SK-N-SH (cell line): ENCODE results near the gene XIRP2. TPM values are rescaled to one million over a fixed set of nuclear protein-coding genes. Genes with fewer than 3 reads are reported as not detected.

Experiments used
- CTCF ChIA-PET: fragments of 300-600, 350-600 bp; formaldehyde crosslinking; extraction: SDS; loops from one replicate; lab custom pipeline; 2021; lab: Yijun Ruan, JAX
- POLR2A ChIA-PET: fragments of 350-600 bp; sonication (Branson Sonifier 250); formaldehyde crosslinking; extraction: SDS; loops from one replicate; lab custom pipeline; 2020; ENCODE audit warnings: antibody characterized with exemption, inconsistent platforms; lab: Yijun Ruan, JAX
- DNase-seq: peaks from one replicate; pipeline ENCODE4 v3.0.0; 2012
- H2AFZ ChIP-seq: fragments of 200-600 bp; sonication (generic); 2 replicates; pipeline ENCODE4 v1.8.1; 2016; ENCODE audit warnings: antibody characterized with exemption, mild to moderate bottlenecking, low read depth
- H3F3A ChIP-seq: fragments of 200-600 bp; sonication (generic); replicated peaks from 2 replicates; pipeline ENCODE3; 2016; ENCODE audit warnings: antibody characterized with exemption, mild to moderate bottlenecking; ENCODE audit not compliant: insufficient read depth
- H3K27ac ChIP-seq, 2 experiments: fragments of 200-500 bp in 1 of 2; fragments of 200-600 bp in 1 of 2; sonication (Bioruptor generic) in 1 of 2; sonication (generic), shearing (Covaris generic) in 1 of 2; 2 replicates each; pipeline versions ENCODE4 v1.5.1 to v1.6.1; 2014 to 2016; ENCODE audit warnings: low read depth in 2 of 2, inconsistent platforms in 1 of 2, low read length in 1 of 2, mild to moderate bottlenecking in 1 of 2, mixed read lengths in 1 of 2
- H3K27me3 ChIP-seq: fragments of 200-600 bp; sonication (generic), shearing (Covaris generic); 2 replicates; pipeline ENCODE4 v1.6.1; 2016; ENCODE audit warnings: mixed run types; ENCODE audit not compliant: insufficient read depth
- H3K36me3 ChIP-seq, 2 experiments: fragments of 200-500 bp in 1 of 2; fragments of 200-600 bp in 1 of 2; sonication (Bioruptor generic) in 1 of 2; sonication (generic) in 1 of 2; replicated peaks in 1 of 2; 2 replicates each; pipeline versions ENCODE3 to v1.5.1; 2014 to 2016; ENCODE audit warnings: low read length in 1 of 2, mild to moderate bottlenecking in 1 of 2; ENCODE audit not compliant: insufficient read depth in 2 of 2, control insufficient read depth in 1 of 2
- H3K4me1 ChIP-seq, 2 experiments: fragments of 200-500 bp in 1 of 2; fragments of 200-600 bp in 1 of 2; sonication (Bioruptor generic) in 1 of 2; sonication (generic), shearing (Covaris generic) in 1 of 2; 2 replicates each; pipeline versions ENCODE4 v1.5.1 to v1.6.1; 2014 to 2016; ENCODE audit warnings: low read depth in 1 of 2, low read length in 1 of 2, mixed run types in 1 of 2; ENCODE audit not compliant: insufficient read depth in 2 of 2, control insufficient read depth in 1 of 2
- H3K4me2 ChIP-seq: fragments of 200-600 bp; sonication (generic), shearing (Covaris generic); 2 replicates; pipeline ENCODE4 v1.6.1; 2017; ENCODE audit warnings: mixed run types
- H3K4me3 ChIP-seq, 2 experiments: fragments of 200-500 bp in 1 of 2; fragments of 200-600 bp in 1 of 2; sonication (Bioruptor generic) in 1 of 2; sonication (generic), shearing (Covaris generic) in 1 of 2; 2 replicates each; pipeline versions ENCODE4 v1.5.1 to v1.8.1; 2014 to 2016; ENCODE audit warnings: low read depth in 2 of 2, inconsistent platforms in 1 of 2, low read length in 1 of 2, mild to moderate bottlenecking in 1 of 2, mixed read lengths in 1 of 2, moderate library complexity in 1 of 2
- H3K79me2 ChIP-seq: fragments of 200-600 bp; sonication (generic); 2 replicates; pipeline ENCODE4 v1.8.1; 2017; ENCODE audit warnings: mild to moderate bottlenecking; ENCODE audit not compliant: insufficient read depth
- H3K9ac ChIP-seq: fragments of 200-600 bp; sonication (generic); 2 replicates; pipeline ENCODE4 v1.6.1; 2017; ENCODE audit warnings: mixed run types
- H3K9me2 ChIP-seq: fragments of 200-600 bp; sonication (generic); 2 replicates; pipeline ENCODE4 v1.6.1; 2017; ENCODE audit warnings: mixed run types
- H3K9me3 ChIP-seq: fragments of 200-600 bp; sonication (generic); 2 replicates; pipeline ENCODE4 v1.6.1; 2017; ENCODE audit warnings: mixed run types, mild to moderate bottlenecking, moderate library complexity
- H4K20me1 ChIP-seq: fragments of 200-600 bp; sonication (generic); 2 replicates; pipeline ENCODE4 v1.6.1; 2017; ENCODE audit warnings: mild to moderate bottlenecking, mixed run types; ENCODE audit not compliant: insufficient read depth
- CHD2 ChIP-seq: fragments of 150-350 bp; IDR thresholded peaks from 2 replicates; pipeline ENCODE4 v1.6.1; 2018; ENCODE audit warnings: low read length; ENCODE audit not compliant: partially characterized antibody
- EZH2phosphoT487 ChIP-seq: fragments of 200-600 bp; sonication (generic); IDR thresholded peaks from 2 replicates; pipeline ENCODE4 v1.6.1; 2017; ENCODE audit warnings: low read depth, mixed run types, mild to moderate bottlenecking, antibody characterized with exemption, moderate library complexity, borderline replicate concordance
- FOSL2 ChIP-seq: IDR thresholded peaks from 2 replicates; pipeline ENCODE4 v1.4.0; 2012; ENCODE audit warnings: low read depth, mild to moderate bottlenecking, moderate library complexity, borderline replicate concordance
- GATA2 ChIP-seq: sonication (generic); formaldehyde crosslinking; IDR thresholded peaks from 2 replicates; pipeline ENCODE4 v1.5.0; 2020; ENCODE audit warnings: mild to moderate bottlenecking, missing genetic modification reagents
- JUND ChIP-seq: IDR thresholded peaks from 2 replicates; pipeline ENCODE4 v1.4.0; 2012
- MEF2A ChIP-seq: IDR thresholded peaks from 2 replicates; pipeline ENCODE4 v1.4.0; 2012; ENCODE audit warnings: low read depth, borderline replicate concordance
- NRF1 ChIP-seq: IDR thresholded peaks from 2 replicates; pipeline ENCODE4 v1.6.1; 2012; ENCODE audit warnings: low read depth, mild to moderate bottlenecking, low read length
- POLR2AphosphoS5 ChIP-seq: IDR thresholded peaks from 2 replicates; pipeline ENCODE4 v1.6.1; 2012; ENCODE audit warnings: low read depth, low read length
- RCOR1 ChIP-seq: fragments of 150-350 bp; IDR thresholded peaks from 2 replicates; pipeline ENCODE4 v1.6.1; 2017; ENCODE audit warnings: antibody characterized with exemption, low read length
- RFX5 ChIP-seq: IDR thresholded peaks from 2 replicates; pipeline ENCODE4 v1.6.1; 2012; ENCODE audit warnings: mild to moderate bottlenecking, improper control_type of control experiment, low read length
- RXRA ChIP-seq: IDR thresholded peaks from 2 replicates; pipeline ENCODE4 v1.4.0; 2012; ENCODE audit warnings: low read depth, mild to moderate bottlenecking, borderline replicate concordance
- SMC3 ChIP-seq: IDR thresholded peaks from 2 replicates; pipeline ENCODE4 v1.6.1; 2012; ENCODE audit warnings: low read depth, low read length, improper control_type of control experiment
- TAF1 ChIP-seq: IDR thresholded peaks from 2 replicates; pipeline ENCODE4 v1.6.1; 2012; ENCODE audit warnings: low read depth, mild to moderate bottlenecking, low read length, moderate library complexity, borderline replicate concordance
- TCF12 ChIP-seq: IDR thresholded peaks from 2 replicates; pipeline ENCODE4 v1.4.0; 2012
- TEAD4 ChIP-seq: IDR thresholded peaks from 2 replicates; pipeline ENCODE4 v1.4.0; 2012; ENCODE audit warnings: mild to moderate bottlenecking, borderline replicate concordance; ENCODE audit not compliant: insufficient read depth
- YY1 ChIP-seq: IDR thresholded peaks from 2 replicates; pipeline ENCODE4 v1.4.0; 2012; ENCODE audit warnings: low read depth, mild to moderate bottlenecking
- WGBS: methylation state at CpG from one replicate; pipeline ENCODE4 v1.1.6; 2017; ENCODE audit warnings: low lambda C conversion rate; 5-methylcytosine and 5-hydroxymethylcytosine counted together
- polyA plus RNA-seq, 3 experiments: library from polyadenylated mRNA; depleted of rRNA; stranded (reverse); fragments of >200 nt; gene quantifications; 2 replicates each; pipeline ENCODE4 v1.2.3, GENCODE V29; 2012
- TF ChIP-seq, protein P1 (sequence below): IDR thresholded peaks from 2 replicates; pipeline ENCODE4 v1.6.1; 2012; ENCODE audit warnings: mild to moderate bottlenecking, low read depth, low read length, moderate library complexity
- TF ChIP-seq, protein P2 (sequence below): IDR thresholded peaks from 2 replicates; pipeline ENCODE4; 2012

Gene XIRP2
- polyA plus RNA-seq, 1 of the 3 experiments (the other 2 are of a cell fraction) = 0.02 TPM

DNA sequence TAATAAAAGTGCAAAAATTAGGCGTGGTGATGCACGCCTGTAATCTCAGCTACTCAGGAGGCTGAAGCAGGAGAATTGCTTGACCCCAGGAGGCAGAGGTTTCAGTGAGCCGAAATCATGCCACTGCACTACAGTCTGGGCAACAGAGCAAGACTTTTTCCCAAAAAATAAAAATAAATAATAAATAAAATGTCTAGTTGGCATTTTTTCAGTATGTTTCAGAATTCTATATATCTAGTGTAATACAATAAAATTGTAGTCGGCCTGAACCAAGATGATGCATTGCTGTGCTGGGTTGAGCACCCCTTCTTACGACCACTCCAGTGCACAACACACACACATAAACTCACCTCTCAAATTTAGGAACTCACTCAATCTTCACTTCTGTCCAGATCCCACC, 108.2 kb downstream of the XIRP2 start (continued):
- TF ChIP-seq SMC3 (no peak), TEAD4 (no peak), TAF1 (no peak), RCOR1 (no peak), TCF12 (no peak)
- TF ChIP-seq, protein P1, sequence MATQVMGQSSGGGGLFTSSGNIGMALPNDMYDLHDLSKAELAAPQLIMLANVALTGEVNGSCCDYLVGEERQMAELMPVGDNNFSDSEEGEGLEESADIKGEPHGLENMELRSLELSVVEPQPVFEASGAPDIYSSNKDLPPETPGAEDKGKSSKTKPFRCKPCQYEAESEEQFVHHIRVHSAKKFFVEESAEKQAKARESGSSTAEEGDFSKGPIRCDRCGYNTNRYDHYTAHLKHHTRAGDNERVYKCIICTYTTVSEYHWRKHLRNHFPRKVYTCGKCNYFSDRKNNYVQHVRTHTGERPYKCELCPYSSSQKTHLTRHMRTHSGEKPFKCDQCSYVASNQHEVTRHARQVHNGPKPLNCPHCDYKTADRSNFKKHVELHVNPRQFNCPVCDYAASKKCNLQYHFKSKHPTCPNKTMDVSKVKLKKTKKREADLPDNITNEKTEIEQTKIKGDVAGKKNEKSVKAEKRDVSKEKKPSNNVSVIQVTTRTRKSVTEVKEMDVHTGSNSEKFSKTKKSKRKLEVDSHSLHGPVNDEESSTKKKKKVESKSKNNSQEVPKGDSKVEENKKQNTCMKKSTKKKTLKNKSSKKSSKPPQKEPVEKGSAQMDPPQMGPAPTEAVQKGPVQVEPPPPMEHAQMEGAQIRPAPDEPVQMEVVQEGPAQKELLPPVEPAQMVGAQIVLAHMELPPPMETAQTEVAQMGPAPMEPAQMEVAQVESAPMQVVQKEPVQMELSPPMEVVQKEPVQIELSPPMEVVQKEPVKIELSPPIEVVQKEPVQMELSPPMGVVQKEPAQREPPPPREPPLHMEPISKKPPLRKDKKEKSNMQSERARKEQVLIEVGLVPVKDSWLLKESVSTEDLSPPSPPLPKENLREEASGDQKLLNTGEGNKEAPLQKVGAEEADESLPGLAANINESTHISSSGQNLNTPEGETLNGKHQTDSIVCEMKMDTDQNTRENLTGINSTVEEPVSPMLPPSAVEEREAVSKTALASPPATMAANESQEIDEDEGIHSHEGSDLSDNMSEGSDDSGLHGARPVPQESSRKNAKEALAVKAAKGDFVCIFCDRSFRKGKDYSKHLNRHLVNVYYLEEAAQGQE = no peak

DNA sequence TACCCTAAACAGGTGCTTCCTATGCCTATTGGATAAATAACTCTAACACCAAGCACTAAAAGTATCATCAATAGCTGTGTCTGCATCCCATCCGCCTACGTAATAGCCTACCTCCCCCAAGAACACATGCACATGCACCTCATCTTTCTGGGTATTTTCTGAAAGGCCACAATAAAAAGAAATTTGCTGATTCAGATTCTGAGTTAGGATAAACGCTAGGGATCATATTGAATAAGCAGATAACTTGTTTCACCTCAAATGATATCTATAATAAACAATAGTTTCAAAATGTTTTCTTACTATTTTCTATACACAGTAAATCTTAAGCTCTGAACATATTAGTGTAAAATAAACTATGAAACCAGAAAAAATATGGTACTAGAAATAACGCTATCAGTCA, 112.9 kb downstream of the XIRP2 start:
- TF ChIP-seq, protein P2, sequence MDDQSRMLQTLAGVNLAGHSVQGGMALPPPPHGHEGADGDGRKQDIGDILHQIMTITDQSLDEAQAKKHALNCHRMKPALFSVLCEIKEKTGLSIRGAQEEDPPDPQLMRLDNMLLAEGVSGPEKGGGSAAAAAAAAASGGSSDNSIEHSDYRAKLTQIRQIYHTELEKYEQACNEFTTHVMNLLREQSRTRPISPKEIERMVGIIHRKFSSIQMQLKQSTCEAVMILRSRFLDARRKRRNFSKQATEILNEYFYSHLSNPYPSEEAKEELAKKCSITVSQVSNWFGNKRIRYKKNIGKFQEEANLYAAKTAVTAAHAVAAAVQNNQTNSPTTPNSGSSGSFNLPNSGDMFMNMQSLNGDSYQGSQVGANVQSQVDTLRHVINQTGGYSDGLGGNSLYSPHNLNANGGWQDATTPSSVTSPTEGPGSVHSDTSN = no peak
- no peak for TF ChIP-seq FOSL2
- TF ChIP-seq RFX5 = no peak
- no peak for TF ChIP-seq EZH2phosphoT487
- TF ChIP-seq POLR2AphosphoS5 = no peak
- no peak for TF ChIP-seq MEF2A
- TF ChIP-seq JUND = no peak
- TF ChIP-seq YY1 = no peak
- no peak for TF ChIP-seq GATA2 (CRISPR knock-in tag)
- TF ChIP-seq NRF1 = no peak
- no peak for TF ChIP-seq RXRA
- no peak for TF ChIP-seq CHD2
- no peaks in the 10 kb centered on the region for H3K79me2 ChIP-seq
- no peaks in the 10 kb centered on the region for H3K36me3 ChIP-seq
- no peaks in the 10 kb centered on the region for H3K9me2 ChIP-seq
- H4K20me1 ChIP-seq = no peaks in the 10 kb centered on the region
- no peak overlapping the region for H3K9ac ChIP-seq
- no peak for DNase-seq
- H3F3A ChIP-seq = no peaks in the 10 kb centered on the region
- no peak overlapping the region for H2AFZ ChIP-seq
- ChIA-PET POLR2A (no interaction called here), CTCF (no interaction called here)
- no peaks in the 10 kb centered on the region for H3K9me3 ChIP-seq
- WGBS = 70% methylated on average over 4 of the region's 4 CpGs
- no peaks in the 10 kb centered on the region; a peak in 1 of 4 replicates for H3K4me1 ChIP-seq
- no peak overlapping the region for H3K4me2 ChIP-seq
- no peaks in the 10 kb centered on the region for H3K27me3 ChIP-seq
- H3K27ac ChIP-seq = no peak overlapping the region
- no peak overlapping the region for H3K4me3 ChIP-seq
